OCI-LY7 (cell line): ENCODE results near the gene SGO2. TPM values are rescaled to one million over a fixed set of nuclear protein-coding genes. Genes with fewer than 3 reads are reported as not detected.

Experiments used
- BruUV-seq: library from RNA; stranded (reverse); fragments of 400-500 nt; replicated peaks from 2 replicates; lab custom pipeline; 2021; lab: Mats Ljungman, UMichigan
- CTCF ChIA-PET: fragments of 300-600 bp; sonication (Branson Sonifier 250); formaldehyde crosslinking; loops from one replicate; lab custom pipeline; 2022; ENCODE audit warnings: antibody characterized with exemption; ENCODE audit not compliant: unreplicated experiment; lab: Charles Lee
- POLR2A ChIA-PET: fragments of 300-600 bp; sonication (Branson Sonifier 250); formaldehyde crosslinking; loops from one replicate; lab custom pipeline; 2022; ENCODE audit warnings: antibody characterized with exemption; lab: Charles Lee
- DNase-seq: peaks from one replicate; pipeline ENCODE4 v3.0.0-alpha.2; 2015; ENCODE audit warnings: low spot score
- H2AFZ ChIP-seq: fragments of 200-600 bp; sonication (generic), shearing (Covaris generic); 2 replicates; pipeline ENCODE4 v1.6.1; 2014; ENCODE audit warnings: mild to moderate bottlenecking, antibody characterized with exemption, low read length, moderate library complexity
- H3K27ac ChIP-seq: fragments of 200-600 bp; sonication (generic); 2 replicates; pipeline ENCODE4 v1.5.1; 2014; ENCODE audit warnings: mixed run types, low read depth, mild to moderate bottlenecking, moderate library complexity, low read length, inconsistent platforms; ENCODE audit not compliant: poor library complexity, severe bottlenecking
- H3K36me3 ChIP-seq: fragments of 200-600 bp; sonication (generic); 2 replicates; pipeline ENCODE4 v1.6.1; 2014; ENCODE audit warnings: mild to moderate bottlenecking, antibody characterized with exemption, low read length, moderate library complexity, mixed read lengths; ENCODE audit not compliant: insufficient read depth
- H3K4me1 ChIP-seq: fragments of 200-600 bp; sonication (generic); 2 replicates; pipeline ENCODE4 v1.5.1; 2014; ENCODE audit warnings: mild to moderate bottlenecking, low read length; ENCODE audit not compliant: insufficient read depth, poor library complexity, severe bottlenecking
- H3K4me2 ChIP-seq: fragments of 200-600 bp; sonication (generic); 2 replicates; pipeline ENCODE4 v1.6.1; 2014; ENCODE audit warnings: mild to moderate bottlenecking, low read length
- H3K4me3 ChIP-seq: fragments of 200-600 bp; sonication (generic); 2 replicates; pipeline ENCODE4 v1.5.1; 2014; ENCODE audit warnings: mild to moderate bottlenecking, low read depth, low read length; ENCODE audit not compliant: poor library complexity, severe bottlenecking
- H3K79me2 ChIP-seq: fragments of 200-600 bp; sonication (generic); 2 replicates; pipeline ENCODE4 v1.6.1; 2016; ENCODE audit warnings: low read depth, mild to moderate bottlenecking, low read length, moderate library complexity, mixed read lengths; ENCODE audit not compliant: insufficient read depth
- H3K9me2 ChIP-seq: fragments of 200-600 bp; sonication (generic); 2 replicates; pipeline ENCODE4 v1.6.1; 2016; ENCODE audit warnings: mild to moderate bottlenecking, low read length, mixed read lengths; ENCODE audit not compliant: insufficient read depth
- H3K9me3 ChIP-seq: fragments of 200-600 bp; sonication (generic); 2 replicates; pipeline ENCODE4 v1.6.1; 2014; ENCODE audit warnings: mild to moderate bottlenecking, mixed run types, low read length, mixed read lengths
- H4K20me1 ChIP-seq: fragments of 200-600 bp; sonication (generic); 2 replicates; pipeline ENCODE4 v1.6.1; 2014; ENCODE audit warnings: mild to moderate bottlenecking, antibody characterized with exemption, low read length, moderate library complexity, mixed read lengths; ENCODE audit not compliant: insufficient read depth
- EZH2phosphoT487 ChIP-seq: fragments of 200-600 bp; sonication (generic); IDR thresholded peaks from 2 replicates; pipeline ENCODE4 v1.6.1; 2018; ENCODE audit warnings: low read depth, borderline replicate concordance, mild to moderate bottlenecking, mixed run types, antibody characterized with exemption, low read length, moderate library complexity, mixed read lengths
- intact Hi-C: fragments of 100-400 bp; cut with micrococcal nuclease; formaldehyde crosslinking; loops from one replicate; pipeline ENCODE4 v1.10.0; 2022; ENCODE audit not compliant: unreplicated experiment
- total RNA-seq, 2 experiments: library from RNA; depleted of rRNA in 1 of 2; stranded (reverse); fragments of >200 nt in 1 of 2; shearing (Covaris generic) in 1 of 2; gene quantifications; 2 replicates each; pipeline ENCODE4 v1.2.3, GENCODE V29; 2014 to 2022
- TF ChIP-seq, protein P1 (sequence below): fragments of 200-600 bp; sonication (generic); conservative IDR thresholded peaks from 2 replicates; pipeline ENCODE4 v1.5.1; 2014; ENCODE audit warnings: mild to moderate bottlenecking, antibody characterized with exemption, low read length, moderate library complexity, mixed read lengths

Gene SGO2
- total RNA-seq, 2 experiments from 2014 or later = 29.3 to 55.3 TPM

DNA sequence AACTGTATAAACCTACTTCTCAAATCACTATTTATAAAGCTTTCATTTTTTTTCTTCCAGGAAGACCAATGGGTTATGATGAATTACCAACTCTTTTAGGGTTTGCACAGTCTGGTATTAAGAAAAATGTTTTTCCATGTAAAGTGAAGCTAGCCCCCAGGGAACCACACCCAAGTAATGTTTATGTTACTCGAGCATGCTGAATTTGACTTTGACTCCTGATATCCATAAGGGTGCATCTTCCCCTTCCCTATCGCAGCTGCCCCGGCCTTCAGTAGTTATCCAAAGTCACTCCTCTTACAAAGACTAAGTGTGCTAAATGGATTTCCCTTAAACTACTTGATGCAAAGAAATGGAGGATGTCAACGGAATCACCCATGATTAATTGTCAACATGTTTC lies 37.8 kb upstream of the SGO2 start:
- POLR2A ChIA-PET = interaction anchor here (0.9 kb wide), 1 partner anchor 207 kb away, joined by 3 read pairs; no protein-coding TSS in a partner anchor
- H3K4me2 ChIP-seq = no peak overlapping the region
- no peaks in the 10 kb centered on the region for H3K79me2 ChIP-seq
- H3K4me1 ChIP-seq = no peaks in the 10 kb centered on the region
- no peak overlapping the region for H2AFZ ChIP-seq
- H4K20me1 ChIP-seq = no peaks in the 10 kb centered on the region
- H3K9me3 ChIP-seq = no peaks in the 10 kb centered on the region
- H3K9me2 ChIP-seq = no peaks in the 10 kb centered on the region
- no peak for DNase-seq
- no peak overlapping the region for H3K27ac ChIP-seq
- intact Hi-C loops = no loop called here
- peaks cover 31% of the 10 kb centered on the region for H3K36me3 ChIP-seq
- CTCF ChIA-PET = no interaction called here
- TF ChIP-seq, protein P1, sequence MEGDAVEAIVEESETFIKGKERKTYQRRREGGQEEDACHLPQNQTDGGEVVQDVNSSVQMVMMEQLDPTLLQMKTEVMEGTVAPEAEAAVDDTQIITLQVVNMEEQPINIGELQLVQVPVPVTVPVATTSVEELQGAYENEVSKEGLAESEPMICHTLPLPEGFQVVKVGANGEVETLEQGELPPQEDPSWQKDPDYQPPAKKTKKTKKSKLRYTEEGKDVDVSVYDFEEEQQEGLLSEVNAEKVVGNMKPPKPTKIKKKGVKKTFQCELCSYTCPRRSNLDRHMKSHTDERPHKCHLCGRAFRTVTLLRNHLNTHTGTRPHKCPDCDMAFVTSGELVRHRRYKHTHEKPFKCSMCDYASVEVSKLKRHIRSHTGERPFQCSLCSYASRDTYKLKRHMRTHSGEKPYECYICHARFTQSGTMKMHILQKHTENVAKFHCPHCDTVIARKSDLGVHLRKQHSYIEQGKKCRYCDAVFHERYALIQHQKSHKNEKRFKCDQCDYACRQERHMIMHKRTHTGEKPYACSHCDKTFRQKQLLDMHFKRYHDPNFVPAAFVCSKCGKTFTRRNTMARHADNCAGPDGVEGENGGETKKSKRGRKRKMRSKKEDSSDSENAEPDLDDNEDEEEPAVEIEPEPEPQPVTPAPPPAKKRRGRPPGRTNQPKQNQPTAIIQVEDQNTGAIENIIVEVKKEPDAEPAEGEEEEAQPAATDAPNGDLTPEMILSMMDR = no peak
- TF ChIP-seq EZH2phosphoT487 = no peak
- BruUV-seq = no TSS peak
- H3K4me3 ChIP-seq = no peak overlapping the region

DNA sequence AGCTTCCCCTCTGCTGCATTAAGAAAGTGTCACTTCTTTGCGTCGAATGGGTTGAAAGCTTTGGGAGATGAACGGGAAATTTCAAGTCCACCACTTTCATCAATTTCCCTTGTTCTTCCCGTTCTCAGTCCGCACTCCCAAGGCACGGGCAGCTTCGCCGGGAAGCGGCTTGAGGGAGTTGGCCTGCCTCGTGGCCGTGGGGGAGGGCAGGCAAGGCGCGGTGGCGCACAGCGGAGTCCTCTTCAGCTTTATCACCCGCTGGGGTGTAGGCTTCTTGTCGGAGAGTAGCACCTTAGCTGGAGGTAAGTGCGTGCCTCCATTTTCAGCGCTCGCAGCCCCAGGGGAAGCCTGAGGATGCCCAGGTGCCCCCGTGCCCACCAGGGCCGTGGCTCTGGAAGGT lies 36.0 kb upstream of the SGO2 start:
- no peaks in the 10 kb centered on the region for H3K79me2 ChIP-seq
- H2AFZ ChIP-seq = no peak overlapping the region
- CTCF ChIA-PET = no interaction called here
- no peaks in the 10 kb centered on the region for H3K9me2 ChIP-seq
- intact Hi-C loops = no loop called here
- no peak overlapping the region for H3K4me2 ChIP-seq
- no peaks in the 10 kb centered on the region for H3K4me1 ChIP-seq
- peaks cover 44% of the 10 kb centered on the region for H3K36me3 ChIP-seq
- no peak overlapping the region for H3K4me3 ChIP-seq
- no TSS peak for BruUV-seq
- no peak for DNase-seq
- H3K9me3 ChIP-seq = no peaks in the 10 kb centered on the region
- H3K27ac ChIP-seq = no peak overlapping the region
- no peaks in the 10 kb centered on the region for H4K20me1 ChIP-seq
- TF ChIP-seq, protein P1 = no peak
- TF ChIP-seq EZH2phosphoT487 = no peak
- POLR2A ChIA-PET = interaction anchor here (0.6 to 1.7 kb wide), 2 partner anchors 9 to 11 kb away, joined by 3 read pairs; no protein-coding TSS in a partner anchor

DNA sequence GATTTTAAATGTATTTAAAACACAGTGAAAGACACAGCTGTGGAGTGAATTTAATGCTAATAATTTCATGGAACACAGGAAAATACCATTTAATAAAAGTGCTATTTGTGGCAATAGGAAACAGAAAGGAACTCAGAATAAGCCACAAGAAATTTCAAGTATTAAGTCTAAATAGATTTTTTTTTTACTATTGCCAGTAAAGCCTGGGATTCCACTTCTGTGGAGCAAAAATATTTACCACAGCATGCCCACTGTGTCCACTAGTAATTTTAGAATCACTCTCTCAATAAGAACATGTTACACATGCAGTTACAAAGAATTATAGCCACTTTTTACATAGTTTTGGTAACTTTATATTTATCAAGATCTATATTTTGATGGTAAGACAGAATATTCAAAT lies 33.4 kb upstream of the SGO2 start:
- no TSS peak for BruUV-seq
- H3K4me1 ChIP-seq = no peaks in the 10 kb centered on the region
- H3K9me3 ChIP-seq = no peaks in the 10 kb centered on the region
- ChIA-PET CTCF (interaction anchor here (1.4 to 1.5 kb wide), 2 partner anchors 9 to 17 kb away, joined by 4 to 6 read pairs; no protein-coding TSS in a partner anchor), POLR2A (interaction anchor here (0.5 to 2.4 kb wide), 4 partner anchors 9 to 347 kb away, joined by 3 to 8 read pairs (median 4); partner anchors contain the start of gene KCTD18)
- intact Hi-C loops = no loop called here
- no peaks in the 10 kb centered on the region for H4K20me1 ChIP-seq
- no peak for TF ChIP-seq EZH2phosphoT487
- TF ChIP-seq, protein P1 = no peak
- H3K27ac ChIP-seq = no peak overlapping the region
- H3K4me2 ChIP-seq = no peak overlapping the region
- H2AFZ ChIP-seq = no peak overlapping the region
- no peak for DNase-seq
- H3K4me3 ChIP-seq = no peak overlapping the region
- no peaks in the 10 kb centered on the region for H3K9me2 ChIP-seq
- peaks cover 50% of the 10 kb centered on the region for H3K36me3 ChIP-seq
- no peaks in the 10 kb centered on the region for H3K79me2 ChIP-seq
